ENCODE data around the gene MARK3. TPM values are rescaled to one million over a fixed set of nuclear protein-coding genes. Genes with fewer than 3 reads are reported as not detected.

MARK3 gene
- total and polyA plus RNA-seq, 10 of the 15 experiments (the other 5 are each of a cell fraction or from before 2014, with no cell fraction given) = 10.7 to 75.1 (median 41.4) TPM

DNA sequence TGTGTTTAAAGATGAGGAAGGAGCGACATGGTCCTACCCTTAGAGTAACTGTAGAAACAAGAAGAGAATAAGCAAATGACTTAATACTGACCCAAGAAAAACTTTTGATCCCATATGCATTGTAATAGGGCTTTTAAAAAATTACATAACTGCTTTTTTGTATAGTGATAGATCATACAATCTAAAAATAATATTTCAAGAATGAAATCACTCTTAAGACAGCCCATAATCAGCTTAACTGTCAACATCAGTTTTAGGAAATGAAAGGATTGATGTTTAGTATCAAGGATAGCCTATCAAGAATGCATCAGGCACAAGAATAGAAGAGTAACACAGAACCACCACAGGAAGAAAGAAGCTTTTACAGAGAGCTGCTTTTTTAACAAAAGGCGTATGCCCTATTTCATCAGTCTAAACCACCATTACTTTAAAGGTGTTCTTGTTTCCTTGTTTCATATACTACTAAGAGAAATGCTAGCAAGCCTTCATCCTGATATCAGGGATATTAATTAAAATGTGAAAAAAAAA lies 64.5 kb downstream of the MARK3 start (continued):
- TF ChIP-seq KAT2A (conservative IDR thresholded peaks at IDR 0.05; ENCODE audit: control insufficient read depth, low read depth, low read length) = no peak
- no peak for TF ChIP-seq NR2C2 (IDR thresholded peaks at IDR 0.05; ENCODE audit: borderline replicate concordance, control insufficient read depth, insufficient read length, low read depth)
- TF ChIP-seq CBX3 (IDR thresholded peaks at IDR 0.05; ENCODE audit: borderline replicate concordance, low read depth) = no peak
- no peak for TF ChIP-seq HCFC1 (IDR thresholded peaks at IDR 0.05; ENCODE audit: low read length)

- ChIA-PET SMC1A (ENCODE audit: uncharacterized antibody, unreplicated experiment) (interaction anchor here (1.0 to 2.9 kb wide), 4 partner anchors 9 to 37 kb away, joined by 3 to 12 read pairs (median 6); no protein-coding TSS in a partner anchor), POLR2A (no interaction called here), RAD21 (ENCODE audit: unreplicated experiment) (no interaction called here), CTCF (interaction anchor here (0.6 to 0.9 kb wide), 3 partner anchors 9 to 755 kb away, joined by 3 read pairs; no protein-coding TSS in a partner anchor)
- Histone ChIP-seq H4K20me1 (ENCODE audit: control insufficient read depth, insufficient read depth) (no peaks in the 10 kb centered on the region; the same call in 1 of the 2 replicates), H3K27me3 (replicated peaks in 1 of 2; ENCODE audit: control insufficient read depth in 2 of 2, insufficient read depth in 2 of 2, low read length in 1 of 2) (no peaks in the 10 kb centered on the region), H3K4me3 (no peak overlapping the region), H3K4me2 (ENCODE audit: control insufficient read depth, insufficient read depth) (no peak overlapping the region), H3K9ac (ENCODE audit: control insufficient read depth, insufficient read depth, low read length) (no peak overlapping the region), H3K36me3 (ENCODE audit: control insufficient read depth in 2 of 2, insufficient read depth in 2 of 2, low read length in 1 of 2) (peaks cover 3 to 5% of the 10 kb centered on the region in 2 experiments), H3K4me1 (ENCODE audit: control insufficient read depth, insufficient read depth, low read length) (no peaks in the 10 kb centered on the region), H3K27ac (ENCODE audit: control insufficient read depth, insufficient read depth) (no peak overlapping the region), H3K9me3 (replicated peaks; ENCODE audit: control insufficient read depth, insufficient read depth, low read length) (no peaks in the 10 kb centered on the region), H3K79me2 (ENCODE audit: control insufficient read depth, insufficient read depth, low read length) (peaks cover 5% of the 10 kb centered on the region), H2AFZ (ENCODE audit: control insufficient read depth, low read depth, low read length) (no peak overlapping the region)
- FAIRE-seq (no peak), DNase-seq (ENCODE audit: low read depth, low spot score) (no peak), ATAC-seq (no peak)
- WGBS (ENCODE audit: insufficient coverage, insufficient replicate concordance, low lambda C conversion rate, missing lambda C conversion rate) = 71% methylated on average over 2 of the region's 2 CpGs
- no TSS peak for BruUV-seq (replicated peaks)
- intact Hi-C loops (cut with micrococcal nuclease; ENCODE audit: unreplicated experiment) = no loop called here
- in situ Hi-C loops (cut with MboI) = no loop called here
- TF ChIP-seq YBX1 (IDR thresholded peaks at IDR 0.05) (no peak), KDM1A (IDR thresholded peaks at IDR 0.05; ENCODE audit: borderline replicate concordance) (no peak), IKZF2 (IDR thresholded peaks at IDR 0.05) (no peak), FOXM1 (IDR thresholded peaks at IDR 0.05; ENCODE audit: low read depth, low read length) (no peak), CHD1 (IDR thresholded peaks at IDR 0.05; ENCODE audit: low read depth, low read length) (no peak), CEBPZ (IDR thresholded peaks at IDR 0.05; ENCODE audit: low read depth, low read length) (no peak), CHD2 (IDR thresholded peaks at IDR 0.05; ENCODE audit: borderline replicate concordance, low read depth, low read length) (no peak)
- TF ChIP-seq, protein P1, sequence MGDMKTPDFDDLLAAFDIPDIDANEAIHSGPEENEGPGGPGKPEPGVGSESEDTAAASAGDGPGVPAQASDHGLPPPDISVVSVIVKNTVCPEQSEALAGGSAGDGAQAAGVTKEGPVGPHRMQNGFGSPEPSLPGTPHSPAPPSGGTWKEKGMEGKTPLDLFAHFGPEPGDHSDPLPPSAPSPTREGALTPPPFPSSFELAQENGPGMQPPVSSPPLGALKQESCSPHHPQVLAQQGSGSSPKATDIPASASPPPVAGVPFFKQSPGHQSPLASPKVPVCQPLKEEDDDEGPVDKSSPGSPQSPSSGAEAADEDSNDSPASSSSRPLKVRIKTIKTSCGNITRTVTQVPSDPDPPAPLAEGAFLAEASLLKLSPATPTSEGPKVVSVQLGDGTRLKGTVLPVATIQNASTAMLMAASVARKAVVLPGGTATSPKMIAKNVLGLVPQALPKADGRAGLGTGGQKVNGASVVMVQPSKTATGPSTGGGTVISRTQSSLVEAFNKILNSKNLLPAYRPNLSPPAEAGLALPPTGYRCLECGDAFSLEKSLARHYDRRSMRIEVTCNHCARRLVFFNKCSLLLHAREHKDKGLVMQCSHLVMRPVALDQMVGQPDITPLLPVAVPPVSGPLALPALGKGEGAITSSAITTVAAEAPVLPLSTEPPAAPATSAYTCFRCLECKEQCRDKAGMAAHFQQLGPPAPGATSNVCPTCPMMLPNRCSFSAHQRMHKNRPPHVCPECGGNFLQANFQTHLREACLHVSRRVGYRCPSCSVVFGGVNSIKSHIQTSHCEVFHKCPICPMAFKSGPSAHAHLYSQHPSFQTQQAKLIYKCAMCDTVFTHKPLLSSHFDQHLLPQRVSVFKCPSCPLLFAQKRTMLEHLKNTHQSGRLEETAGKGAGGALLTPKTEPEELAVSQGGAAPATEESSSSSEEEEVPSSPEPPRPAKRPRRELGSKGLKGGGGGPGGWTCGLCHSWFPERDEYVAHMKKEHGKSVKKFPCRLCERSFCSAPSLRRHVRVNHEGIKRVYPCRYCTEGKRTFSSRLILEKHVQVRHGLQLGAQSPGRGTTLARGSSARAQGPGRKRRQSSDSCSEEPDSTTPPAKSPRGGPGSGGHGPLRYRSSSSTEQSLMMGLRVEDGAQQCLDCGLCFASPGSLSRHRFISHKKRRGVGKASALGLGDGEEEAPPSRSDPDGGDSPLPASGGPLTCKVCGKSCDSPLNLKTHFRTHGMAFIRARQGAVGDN (IDR thresholded peaks at IDR 0.05) = no peak
- TF ChIP-seq, protein P2, sequence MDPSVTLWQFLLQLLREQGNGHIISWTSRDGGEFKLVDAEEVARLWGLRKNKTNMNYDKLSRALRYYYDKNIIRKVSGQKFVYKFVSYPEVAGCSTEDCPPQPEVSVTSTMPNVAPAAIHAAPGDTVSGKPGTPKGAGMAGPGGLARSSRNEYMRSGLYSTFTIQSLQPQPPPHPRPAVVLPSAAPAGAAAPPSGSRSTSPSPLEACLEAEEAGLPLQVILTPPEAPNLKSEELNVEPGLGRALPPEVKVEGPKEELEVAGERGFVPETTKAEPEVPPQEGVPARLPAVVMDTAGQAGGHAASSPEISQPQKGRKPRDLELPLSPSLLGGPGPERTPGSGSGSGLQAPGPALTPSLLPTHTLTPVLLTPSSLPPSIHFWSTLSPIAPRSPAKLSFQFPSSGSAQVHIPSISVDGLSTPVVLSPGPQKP (IDR thresholded peaks at IDR 0.05; ENCODE audit: low read depth, low read length) = no peak
These were observed 65.2 kb downstream of the MARK3 start for GRCh38 chr14:103450416-103450815.

All from GM12878 (cell line).